Amygdala (tissue), 56 donors: Measurements from ENCODE around the gene DAZAP1.
A peak's percentile ranks its signal among the peaks of the same experiment; 100 is the strongest.

Source experiments
- DNase-seq, 56 donors: peaks; one replicate each; lab custom pipeline; 2025; lab: John Stamatoyannopoulos, UW

DAZAP1 gene

DNA sequence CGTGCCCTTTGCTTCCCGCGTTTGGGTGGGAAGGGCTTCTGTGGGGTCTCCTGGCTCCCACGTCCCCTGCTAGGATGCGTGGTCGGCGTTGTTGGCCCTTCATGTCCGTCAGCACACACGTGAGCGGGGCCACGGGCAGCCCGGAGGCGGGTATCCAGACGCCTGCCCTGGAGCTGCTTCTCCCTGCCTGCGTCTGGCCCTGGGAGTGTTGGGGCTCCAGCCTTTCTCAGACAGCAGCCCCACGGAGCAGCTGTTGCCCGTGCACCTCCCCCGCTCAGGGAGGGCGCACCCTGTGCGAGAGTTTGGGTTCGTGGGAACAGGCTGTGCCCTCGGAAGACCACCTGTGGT lies 14.5 kb downstream of the DAZAP1 start:
- DNase-seq, result no peak

DNA sequence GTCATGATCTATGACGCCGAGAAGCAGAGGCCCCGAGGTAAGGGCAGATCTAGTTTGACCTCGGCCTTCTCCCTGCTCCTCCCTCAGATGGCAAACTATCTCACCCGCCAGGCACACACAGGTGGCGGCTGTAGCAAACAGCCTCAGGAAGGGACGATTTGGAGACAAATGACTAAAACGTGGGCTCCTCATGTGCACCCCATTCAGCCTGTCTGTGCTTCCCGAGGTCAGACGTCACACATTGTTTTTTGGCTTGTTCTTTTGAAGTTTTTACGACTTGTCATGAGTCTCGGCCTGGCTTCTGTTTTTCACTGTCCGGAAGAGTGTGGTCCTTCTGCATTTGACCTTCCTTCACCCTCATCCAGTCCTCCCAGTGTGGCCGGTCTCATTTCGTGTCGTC lies 15.0 kb downstream of the DAZAP1 start:
- DNase-seq, result no peak

DNA sequence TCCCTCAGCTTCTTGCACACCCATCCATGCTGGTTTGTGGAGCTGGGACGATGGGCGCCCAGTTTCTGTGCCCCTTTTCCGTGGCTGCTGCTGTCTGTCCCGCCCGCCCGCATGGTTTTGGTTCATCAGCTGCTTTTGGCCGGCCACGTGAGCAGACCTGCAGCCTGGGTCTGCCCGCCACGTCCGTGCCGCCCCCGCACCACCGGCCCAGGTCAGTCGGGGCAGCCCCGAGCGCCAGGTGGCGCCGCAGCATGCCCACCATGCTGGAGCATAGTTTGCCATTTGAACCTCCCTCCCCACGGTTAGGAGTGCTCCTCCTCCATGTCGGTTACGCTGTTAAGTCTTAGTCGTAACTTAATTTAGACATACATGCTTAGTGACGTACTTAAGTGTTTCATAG lies 15.6 kb downstream of the DAZAP1 start:
- no peak for DNase-seq

DNA sequence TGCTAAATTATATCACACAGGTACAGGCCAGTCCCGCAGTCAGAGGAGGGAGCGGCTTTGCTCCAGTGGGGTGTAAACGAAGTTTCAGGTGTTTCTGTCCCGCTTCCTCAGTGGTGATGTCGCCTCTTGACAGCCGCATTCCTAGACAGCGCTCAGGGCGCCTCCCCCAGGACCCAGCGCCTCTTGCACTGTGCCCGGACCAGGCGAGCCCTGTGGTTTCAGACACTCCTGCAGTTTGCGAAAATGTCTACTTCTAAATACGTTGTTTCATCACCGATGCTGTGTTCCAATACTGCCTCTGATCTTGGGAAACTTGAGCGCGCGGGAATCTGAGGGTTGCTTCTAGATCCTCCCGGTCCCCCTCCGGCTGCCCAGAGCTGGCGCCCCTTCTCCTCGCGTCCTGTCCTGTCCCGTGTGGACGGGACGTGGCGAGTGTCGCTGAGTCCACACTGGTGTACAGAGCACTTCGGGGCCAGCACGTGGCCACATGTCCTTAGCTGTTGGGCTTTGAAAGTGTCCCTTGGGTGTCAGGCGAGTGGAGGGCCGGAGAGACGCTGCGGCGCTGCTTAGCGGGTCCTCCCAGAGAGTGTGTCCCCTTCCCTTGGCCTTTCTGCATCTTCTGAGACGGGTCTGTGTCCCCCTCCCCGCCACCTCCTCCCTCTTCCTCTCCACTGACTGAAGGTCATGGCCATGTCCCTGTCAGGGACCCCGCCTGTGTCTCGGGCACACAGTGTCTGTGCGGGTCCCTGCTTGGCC lies 16.2 kb downstream of the DAZAP1 start:
- DNase-seq, result no peak

DNA sequence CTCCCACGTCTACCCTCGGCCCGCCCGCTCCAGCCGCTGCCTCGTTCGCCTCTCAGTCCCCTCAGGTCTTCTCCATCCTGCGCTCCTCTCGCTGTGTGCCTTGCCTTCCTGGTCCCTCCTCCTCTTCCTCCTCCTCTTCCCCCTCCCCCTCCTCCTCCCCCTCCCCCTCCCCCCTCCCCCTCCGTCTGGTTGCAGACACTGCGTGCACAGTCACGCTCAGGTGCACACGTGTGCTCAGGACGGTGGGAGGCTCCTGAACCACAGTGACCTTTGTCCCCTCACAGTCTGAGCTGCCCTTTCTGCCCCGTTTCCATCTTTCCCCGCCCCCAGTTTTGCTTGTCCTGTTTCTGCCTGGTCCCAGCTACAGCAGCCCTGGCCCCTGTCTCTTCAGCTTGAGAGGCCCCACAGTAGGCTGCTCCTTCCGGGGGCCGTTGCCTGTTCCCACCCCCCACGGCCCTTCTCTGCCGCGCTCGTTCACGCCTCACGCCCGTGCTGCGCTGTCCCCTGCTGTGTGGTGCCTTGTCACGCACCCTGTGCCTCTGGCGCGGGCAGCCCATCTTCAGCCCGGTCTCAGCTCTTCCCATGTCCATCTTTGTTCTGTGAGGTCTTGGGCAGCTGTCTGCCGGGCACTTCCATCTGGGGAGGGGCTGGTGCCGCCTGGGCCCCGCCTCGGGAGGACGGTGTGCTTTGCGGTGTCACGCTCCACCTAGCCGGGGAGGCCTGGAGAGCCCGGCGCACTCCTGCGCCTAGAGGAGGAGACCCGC lies 17.0 kb downstream of the DAZAP1 start:
- DNase-seq, result no peak

DNA sequence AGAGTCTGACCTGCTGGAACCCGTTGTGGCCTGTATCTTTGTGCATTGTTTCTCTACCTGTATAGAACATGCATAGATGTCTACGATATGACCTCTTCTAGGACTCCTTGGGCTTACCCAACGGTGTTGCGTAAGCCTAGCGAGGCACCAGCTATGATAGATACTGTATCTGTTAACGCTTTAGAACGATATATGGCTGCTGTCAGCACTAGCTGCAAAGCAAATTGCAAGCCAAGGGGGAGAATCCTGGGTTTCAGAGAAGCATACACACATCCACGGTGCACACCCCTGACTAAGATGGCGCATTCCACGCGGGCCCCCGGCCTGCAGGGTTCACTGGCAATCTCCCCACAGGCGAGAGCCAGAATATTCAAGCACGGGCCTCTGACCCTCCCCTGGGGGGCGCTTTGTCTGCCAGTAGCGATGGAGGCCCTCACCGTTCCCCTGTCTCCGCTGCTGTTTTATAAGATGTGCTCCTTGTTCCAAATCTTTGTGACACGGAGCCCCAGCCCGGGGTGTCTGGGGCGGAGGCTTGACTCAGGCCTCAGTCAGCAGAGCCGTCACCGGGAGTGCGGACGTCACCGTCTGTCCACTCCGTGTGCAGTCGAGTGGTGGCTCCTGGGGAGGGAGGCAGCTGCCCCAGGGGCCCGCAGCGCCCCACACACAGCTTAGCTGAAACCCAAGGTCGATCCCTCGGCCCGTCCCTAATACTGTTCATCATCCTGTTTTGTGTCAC lies 17.9 kb downstream of the DAZAP1 start:
- DNase-seq, result no peak

DNA sequence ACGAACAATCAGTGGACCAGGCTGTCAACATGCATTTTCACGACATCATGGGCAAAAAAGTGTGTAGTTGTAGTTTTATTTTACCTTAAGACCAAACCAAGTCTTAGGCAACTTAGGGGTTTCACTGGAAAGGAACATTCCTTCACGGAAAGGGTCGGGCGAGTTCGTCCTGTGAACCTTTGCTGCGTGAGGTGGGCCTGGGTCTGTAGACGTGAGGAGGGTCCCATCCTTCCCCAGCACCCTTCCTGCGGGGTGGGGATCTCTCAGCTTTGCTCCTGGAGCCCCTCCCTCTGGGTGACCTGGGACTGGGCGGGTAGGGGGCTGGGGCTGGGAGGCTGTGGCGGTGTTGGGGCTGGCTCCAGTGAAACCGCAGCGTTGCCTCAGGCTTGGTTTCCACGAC lies 18.5 kb downstream of the DAZAP1 start:
- no peak for DNase-seq

DNA sequence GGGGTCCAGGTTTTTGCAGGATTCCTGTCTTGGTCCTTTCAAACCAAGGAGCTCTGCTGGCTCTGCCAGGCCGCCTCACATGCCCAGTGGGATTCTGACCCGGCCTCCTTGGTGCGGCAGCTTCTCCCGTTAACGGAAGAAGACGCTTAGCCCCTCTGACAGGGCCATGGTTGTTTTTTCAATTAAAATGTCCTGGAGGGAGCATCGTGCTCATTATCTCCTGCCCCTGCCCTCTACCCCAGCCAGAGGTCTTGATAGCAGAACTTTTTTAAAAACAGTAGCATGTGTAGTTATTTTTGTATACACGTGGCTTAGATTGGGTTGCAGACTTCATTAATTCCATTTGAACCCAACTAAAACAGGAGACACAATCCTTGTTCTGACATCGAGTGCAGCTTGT lies 19.4 kb downstream of the DAZAP1 start:
- DNase-seq, result no peak

DNA sequence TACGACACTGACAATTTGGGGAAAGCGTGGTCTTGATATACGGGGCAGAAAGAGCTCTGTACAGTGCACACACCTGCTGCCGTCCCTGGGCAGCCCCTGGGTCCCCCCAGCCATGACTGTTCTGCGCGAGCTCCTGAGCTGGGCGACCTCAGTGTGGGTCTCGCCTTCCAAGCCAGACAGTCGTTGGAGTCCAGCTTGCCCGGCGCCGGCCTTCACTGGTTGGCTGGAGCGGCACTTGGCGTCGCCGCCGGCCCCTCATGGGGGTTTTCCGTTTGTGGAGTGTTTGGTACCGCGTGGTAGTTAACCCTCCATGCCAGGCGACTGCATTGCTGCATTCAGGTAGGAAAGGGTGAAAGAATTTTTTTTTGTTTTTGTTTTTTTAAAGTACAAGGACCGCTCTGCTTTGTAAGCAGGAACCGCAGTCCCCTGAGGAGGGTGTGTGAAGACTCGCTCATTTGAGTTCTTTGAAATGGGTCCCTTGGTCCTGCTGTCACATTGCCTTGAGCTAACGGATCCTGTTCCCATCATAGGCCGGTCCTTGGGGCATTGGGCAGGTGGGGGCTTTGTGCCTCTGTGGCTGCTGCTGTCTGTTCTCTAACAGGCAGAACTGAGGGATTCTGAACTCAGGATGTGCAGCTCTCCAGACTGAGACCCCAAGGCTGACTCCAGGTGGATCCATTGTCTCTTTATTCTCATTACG lies 20.0 kb downstream of the DAZAP1 start:
- DNase-seq, result peak in 10 of 56 donors; percentile 22 to 47 (median 30)

DNA sequence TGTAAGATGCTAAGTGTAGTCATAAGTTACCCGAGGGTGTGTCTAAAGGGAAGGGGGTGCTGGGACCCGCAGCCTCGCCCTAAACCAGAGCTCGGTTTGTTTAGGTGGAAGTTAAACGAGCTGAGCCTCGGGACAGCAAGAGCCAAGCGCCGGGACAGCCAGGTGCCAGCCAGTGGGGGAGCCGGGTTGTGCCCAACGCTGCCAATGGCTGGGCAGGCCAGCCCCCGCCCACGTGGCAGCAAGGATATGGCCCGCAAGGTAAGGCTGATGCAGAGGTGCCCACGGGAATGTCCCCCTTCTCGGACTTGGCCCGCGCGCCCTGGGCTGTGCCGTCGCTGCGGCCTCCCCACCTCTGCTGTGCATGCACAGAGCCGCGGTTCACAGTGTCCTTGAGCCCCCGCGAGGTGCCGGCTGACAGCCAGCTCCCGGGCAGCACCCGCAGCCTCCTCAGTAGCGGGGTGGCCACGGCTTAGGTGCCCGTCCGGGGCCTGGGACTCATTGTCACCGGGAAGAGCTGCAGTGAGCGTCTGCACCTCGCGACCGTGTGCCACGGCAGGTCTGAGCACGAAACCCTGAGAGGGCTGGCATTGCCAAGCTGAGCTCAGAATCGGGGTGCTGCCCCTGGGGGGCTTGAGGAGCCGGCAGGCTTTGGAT lies 21.5 kb downstream of the DAZAP1 start:
- no peak for DNase-seq

DNA sequence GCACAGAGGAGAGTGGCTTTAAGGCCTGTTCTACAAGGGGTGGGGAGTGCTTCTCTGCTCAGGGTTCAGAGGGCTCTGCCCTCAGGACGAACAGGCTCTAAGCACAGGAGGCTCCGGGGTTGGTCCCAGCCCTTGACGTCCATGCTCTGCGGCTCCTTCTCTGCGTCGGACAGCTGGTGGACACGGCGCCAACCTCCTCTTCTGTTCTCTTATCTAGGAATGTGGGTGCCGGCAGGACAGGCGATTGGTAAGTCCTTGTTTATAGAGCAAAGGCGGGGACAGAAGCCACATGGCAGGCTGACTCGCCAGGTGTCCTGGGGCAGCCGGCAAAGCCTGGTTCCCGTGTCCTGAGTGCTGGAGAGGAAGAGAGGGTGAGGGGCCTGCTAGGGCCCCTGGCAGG lies 22.4 kb downstream of the DAZAP1 start:
- DNase-seq, result no peak

DNA sequence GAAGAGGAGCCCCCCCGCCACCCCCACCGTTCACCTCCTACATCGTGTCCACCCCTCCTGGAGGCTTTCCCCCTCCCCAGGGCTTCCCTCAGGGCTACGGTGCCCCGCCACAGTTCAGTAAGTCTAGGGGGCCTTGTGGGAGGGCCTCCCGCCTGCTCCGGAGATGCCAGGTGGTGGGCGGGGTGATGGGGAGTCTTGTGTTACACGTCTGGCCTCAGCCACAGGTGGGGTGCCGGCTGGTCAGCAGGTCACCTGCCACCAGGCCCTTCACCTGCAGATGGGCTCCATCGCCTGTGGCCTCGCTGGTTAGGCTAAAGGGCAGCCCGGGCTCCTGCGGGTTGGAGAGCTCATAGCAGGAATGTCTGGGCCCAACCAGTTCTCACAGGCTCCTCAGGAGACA lies 22.9 kb downstream of the DAZAP1 start:
- no peak for DNase-seq

DNA sequence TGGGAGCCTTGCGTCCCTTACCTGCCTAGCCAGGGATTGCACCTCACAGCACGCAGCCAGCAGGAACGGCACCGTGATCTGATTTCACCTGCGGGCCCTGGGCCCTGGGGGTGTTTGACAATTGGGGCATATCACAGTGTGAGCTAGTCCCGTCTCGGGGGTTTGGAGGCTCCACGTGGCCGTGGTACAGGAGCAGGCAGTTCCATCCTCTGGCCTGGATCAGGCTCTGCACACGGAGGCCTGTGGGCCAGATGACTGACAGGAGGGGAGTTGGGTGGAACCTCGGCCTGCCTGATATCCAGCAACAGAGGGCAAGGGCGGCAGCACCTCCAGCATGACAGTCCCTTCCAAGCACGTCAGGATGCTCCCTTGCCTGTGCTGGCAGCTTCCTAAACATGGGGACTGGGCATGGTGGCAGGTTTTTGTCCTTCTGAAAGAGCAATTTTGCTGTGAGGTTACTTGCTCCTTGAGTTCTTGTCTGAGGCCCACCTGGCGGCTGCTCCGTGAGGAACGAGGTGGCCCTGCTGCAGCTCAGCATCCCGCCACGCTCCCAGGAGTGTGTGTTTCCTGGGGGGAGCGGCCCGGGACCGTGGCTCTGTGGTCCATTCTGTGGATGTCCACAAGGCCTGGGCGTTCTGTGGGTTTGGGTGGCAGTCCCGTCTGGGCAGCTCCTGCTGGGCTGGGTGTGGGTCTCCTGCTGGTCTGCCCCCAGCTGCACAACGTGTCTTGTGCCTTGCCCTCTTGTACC lies 24.5 kb downstream of the DAZAP1 start:
- DNase-seq, result no peak

DNA sequence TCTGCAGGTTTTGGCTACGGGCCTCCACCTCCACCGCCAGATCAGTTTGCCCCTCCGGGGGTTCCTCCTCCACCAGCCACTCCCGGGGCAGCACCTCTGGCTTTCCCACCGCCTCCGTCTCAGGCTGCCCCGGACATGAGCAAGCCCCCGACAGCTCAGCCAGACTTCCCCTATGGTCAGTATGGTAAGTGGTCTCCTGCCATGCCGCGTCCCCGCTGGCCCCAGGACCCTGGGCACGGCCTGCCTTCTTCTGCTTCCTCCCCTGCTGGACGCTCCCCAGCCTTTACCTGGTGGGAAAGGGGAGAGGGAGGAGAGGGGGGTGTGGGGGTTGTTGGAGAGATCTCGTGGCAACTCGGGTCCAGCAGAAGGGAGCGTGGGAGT lies 25.1 kb downstream of the DAZAP1 start:
- no peak for DNase-seq

DNA sequence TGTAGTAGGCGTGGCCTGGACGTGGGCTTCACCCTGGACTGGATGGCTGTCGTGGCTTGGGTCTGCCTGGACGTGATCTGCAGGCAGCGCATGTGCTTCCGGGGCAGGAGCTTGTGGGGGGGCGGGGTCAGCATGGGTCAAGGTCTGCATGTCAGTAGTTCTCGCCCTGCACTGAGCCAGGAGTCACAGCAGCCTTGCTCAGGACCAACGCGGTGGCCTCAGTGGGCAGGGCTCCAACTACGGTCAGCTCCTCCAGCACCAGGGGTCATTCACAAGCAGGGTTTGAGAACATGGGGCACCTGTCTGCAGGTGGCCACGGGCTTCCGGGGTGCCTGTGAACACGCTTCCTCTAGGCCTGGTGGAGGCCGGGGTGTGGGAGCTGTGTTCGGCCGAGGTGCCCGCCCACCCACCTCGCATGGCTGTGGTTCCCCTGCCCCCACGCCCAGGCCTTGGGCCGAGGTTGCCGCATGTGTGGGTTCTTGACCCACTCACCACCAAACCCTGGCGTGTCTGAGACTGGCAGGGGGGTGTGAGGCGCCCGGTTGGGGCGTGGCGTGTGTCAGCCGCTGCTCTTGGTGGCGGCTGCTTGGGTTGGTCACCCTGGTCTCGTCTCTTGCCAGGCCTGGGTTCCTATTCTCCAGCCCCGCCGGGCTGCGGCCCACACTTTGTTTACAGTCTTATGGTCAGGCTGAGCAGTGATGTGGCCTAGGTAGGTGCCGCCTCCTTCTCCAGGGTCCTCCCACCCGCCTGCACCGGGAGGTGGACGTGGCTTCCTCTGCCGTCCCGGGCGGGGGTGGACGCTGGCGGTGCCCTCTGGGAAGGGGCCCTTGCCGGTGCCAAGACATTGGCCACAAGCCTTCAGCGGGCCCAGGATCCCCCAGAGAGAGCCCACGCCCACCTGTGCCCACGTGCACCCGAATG lies 26.0 kb downstream of the DAZAP1 start:
- DNase-seq, result no peak

DNA sequence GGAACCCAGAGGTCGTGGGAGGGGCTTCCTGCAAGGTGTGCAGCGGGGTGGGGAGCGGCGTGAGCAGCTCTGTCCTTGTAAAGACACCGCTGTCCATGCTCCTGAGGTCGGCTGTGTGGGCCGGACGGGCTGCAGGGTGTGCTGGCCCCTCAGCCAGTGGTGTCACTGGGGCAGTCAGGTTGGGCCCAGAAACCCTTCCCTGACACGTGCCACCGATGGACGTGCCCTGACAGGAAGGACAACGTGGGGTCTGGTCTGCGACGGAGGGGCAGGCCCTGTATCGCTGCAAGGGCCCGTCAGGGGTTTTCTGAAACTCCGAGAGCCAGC lies 26.6 kb downstream of the DAZAP1 start:
- DNase-seq, result no peak

DNA sequence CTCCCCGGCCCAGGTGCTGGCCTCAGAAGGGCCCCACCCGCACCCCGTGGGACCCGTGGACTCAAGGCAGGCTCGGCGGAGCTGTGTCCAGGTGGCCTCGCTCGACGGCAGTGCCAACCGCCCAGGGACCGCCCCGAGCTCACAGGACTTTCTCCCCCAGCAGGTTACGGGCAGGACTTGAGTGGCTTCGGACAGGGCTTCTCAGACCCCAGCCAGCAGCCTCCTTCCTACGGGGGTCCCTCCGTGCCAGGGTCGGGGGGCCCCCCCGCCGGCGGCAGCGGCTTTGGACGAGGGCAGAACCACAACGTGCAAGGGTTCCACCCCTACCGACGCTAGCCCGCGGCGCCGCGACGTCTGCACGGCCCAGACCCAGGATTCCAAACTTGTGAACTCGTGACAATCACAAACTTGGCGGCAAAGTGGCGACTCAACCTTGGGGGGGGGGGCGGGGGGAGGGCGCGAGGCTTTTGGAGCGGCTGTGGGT lies 27.2 kb downstream of the DAZAP1 start:
- DNase-seq, result no peak

DNA sequence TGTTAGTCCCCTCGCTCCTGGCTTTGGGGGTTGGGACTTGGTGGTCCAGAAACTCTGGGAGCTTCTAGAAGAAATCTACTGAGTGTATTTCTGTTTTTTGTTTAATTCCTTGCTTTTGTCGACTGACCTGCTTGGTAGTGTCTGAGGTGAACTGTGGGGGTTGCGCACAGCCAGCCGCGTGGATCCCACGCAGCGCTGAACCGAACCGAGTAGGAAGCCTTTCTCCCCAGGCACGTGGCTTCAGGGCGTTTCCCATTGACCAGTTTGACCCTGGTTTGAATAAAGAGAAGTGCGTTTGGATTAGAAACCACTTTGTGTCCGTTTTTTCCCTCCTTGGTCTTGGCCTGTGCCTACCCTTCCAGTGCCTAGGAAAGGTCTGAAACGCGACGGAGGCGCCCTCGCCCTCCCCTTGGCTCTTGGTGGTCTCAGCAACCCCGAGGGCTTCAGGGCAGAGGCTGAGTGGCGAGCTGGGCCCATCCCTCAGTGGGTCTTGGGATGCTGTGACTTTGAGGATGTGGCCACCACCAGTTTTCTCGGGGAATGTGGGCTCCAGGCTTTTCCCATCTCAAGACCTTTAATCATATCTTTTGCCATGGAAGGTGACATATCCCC lies 28.1 kb downstream of the DAZAP1 start:
- no peak for DNase-seq
